ENCODE data around the gene GANAB.

The GANAB gene

GRCh38 chr11:62610814-62611704 lies 35.4 kb downstream of the GANAB start:
- H2AFZ ChIP-seq (ENCODE audit: low read length): peak overlapping the region; percentile 89

GRCh38 chr11:62610403-62610802 lies 36.0 kb downstream of the GANAB start:
- H4K91ac ChIP-seq (ENCODE audit: low read depth, low read length, poor library complexity): no peak overlapping the region
- H2BK12ac ChIP-seq (ENCODE audit: low read length): no peak overlapping the region
- peaks cover 0 to 2% of the 10 kb centered on the region in 2 donors for H3K9me3 ChIP-seq (replicated peaks in 1 of 2; ENCODE audit: control insufficient read depth in 2 of 2, insufficient read depth in 1 of 2, low read depth in 1 of 2, low read length in 2 of 2)
- WGBS, 2 donors (ENCODE audit: extremely low coverage in 2 of 2, insufficient read length in 2 of 2, insufficient replicate concordance in 1 of 2): no CpG with 5 or more reads among the region's 6 CpGs
- H3K4me2 ChIP-seq (ENCODE audit: insufficient read depth, low read length, poor library complexity, severe bottlenecking): no peak overlapping the region
- H3K4ac ChIP-seq (ENCODE audit: low read length): no peak overlapping the region
- H4K8ac ChIP-seq (ENCODE audit: low read depth, low read length): no peak overlapping the region
- H3K14ac ChIP-seq (ENCODE audit: low read length): no peak overlapping the region
- peak overlapping the region; percentile 74 for H2BK120ac ChIP-seq (ENCODE audit: low read depth, low read length)
- H3K4me3 ChIP-seq (ENCODE audit: low read length in 2 of 2): no peak overlapping the region
- no peak overlapping the region for H3K23ac ChIP-seq (ENCODE audit: low read depth, low read length, poor library complexity)
- H3K27me3 ChIP-seq (ENCODE audit: control insufficient read depth in 3 of 3, insufficient read depth in 3 of 3, low read depth in 1 of 3, low read length in 3 of 3): no peaks in the 10 kb centered on the region
- H2AFZ ChIP-seq (ENCODE audit: low read length): no peak overlapping the region
- no peak for DNase-seq (ENCODE audit: low spot score)
- H3K9ac ChIP-seq (ENCODE audit: low read depth, low read length, poor library complexity): no peak overlapping the region
- peak overlapping the region; percentile 79 for H2BK15ac ChIP-seq (ENCODE audit: low read length)
- peak overlapping the region; percentile 87 for H2AK5ac ChIP-seq (ENCODE audit: low read depth, low read length)
- H3K18ac ChIP-seq (ENCODE audit: low read length): no peak overlapping the region
- H2BK5ac ChIP-seq (ENCODE audit: low read length): peak overlapping the region; percentile 72
- H3K4me1 ChIP-seq (ENCODE audit: control insufficient read depth in 2 of 2, insufficient read depth in 1 of 2, low read depth in 1 of 2, low read length in 2 of 2): peaks cover 12 to 15% of the 10 kb centered on the region in 2 donors
- no peak overlapping the region for H3K27ac ChIP-seq (replicated peaks; ENCODE audit: low read length)
- peaks cover 0 to 23% of the 10 kb centered on the region in 2 donors for H3K36me3 ChIP-seq (replicated peaks in 1 of 2; ENCODE audit: control insufficient read depth in 2 of 2, insufficient read depth in 2 of 2, low read length in 2 of 2)
- H3K79me1 ChIP-seq (ENCODE audit: low read depth, low read length): no peaks in the 10 kb centered on the region

More at GRCh38 chr11:62610814-62611704, 35.4 kb downstream of the GANAB start:
- Histone ChIP-seq H3K4ac (ENCODE audit: low read length) (no peak overlapping the region), H3K4me1 (ENCODE audit: control insufficient read depth in 2 of 2, insufficient read depth in 1 of 2, low read depth in 1 of 2, low read length in 2 of 2) (peaks cover 8 to 15% of the 10 kb centered on the region in 2 donors), H3K27me3 (ENCODE audit: control insufficient read depth in 3 of 3, insufficient read depth in 3 of 3, low read depth in 1 of 3, low read length in 3 of 3) (no peaks in the 10 kb centered on the region), H2BK15ac (ENCODE audit: low read length) (peak overlapping the region; percentile 79), H2BK5ac (ENCODE audit: low read length) (peak overlapping the region; percentile 72), H3K79me1 (ENCODE audit: low read depth, low read length) (peaks cover 1% of the 10 kb centered on the region), H3K9ac (ENCODE audit: low read depth, low read length, poor library complexity) (peak overlapping the region; percentile 26), H3K14ac (ENCODE audit: low read length) (peak overlapping the region; percentile 12), H3K4me2 (ENCODE audit: insufficient read depth, low read length, poor library complexity, severe bottlenecking) (peak overlapping the region; percentile 80), H3K36me3 (replicated peaks in 1 of 2; ENCODE audit: control insufficient read depth in 2 of 2, insufficient read depth in 2 of 2, low read length in 2 of 2) (peaks cover 0 to 21% of the 10 kb centered on the region in 2 donors), H3K18ac (ENCODE audit: low read length) (peak overlapping the region; percentile 76), H4K91ac (ENCODE audit: low read depth, low read length, poor library complexity) (no peak overlapping the region), H3K4me3 (ENCODE audit: low read length in 2 of 2) (peak overlapping the region; percentile 57 to 88), H3K9me3 (replicated peaks in 1 of 2; ENCODE audit: control insufficient read depth in 2 of 2, insufficient read depth in 1 of 2, low read depth in 1 of 2, low read length in 2 of 2) (peaks cover 0 to 2% of the 10 kb centered on the region in 2 donors), H3K23ac (ENCODE audit: low read depth, low read length, poor library complexity) (peak overlapping the region; percentile 80), H2AK5ac (ENCODE audit: low read depth, low read length) (peak overlapping the region; percentile 87), H2BK120ac (ENCODE audit: low read depth, low read length) (peak overlapping the region; percentile 74), H4K8ac (ENCODE audit: low read depth, low read length) (no peak overlapping the region), H2BK12ac (ENCODE audit: low read length) (no peak overlapping the region), H3K27ac (replicated peaks; ENCODE audit: low read length) (no peak overlapping the region)
- WGBS, 2 donors (ENCODE audit: extremely low coverage in 2 of 2, insufficient read length in 2 of 2, insufficient replicate concordance in 1 of 2): no CpG with 5 or more reads among the region's 28 CpGs
- no peak for DNase-seq (ENCODE audit: low spot score)

GRCh38 chr11:62608776-62609175 lies 37.6 kb downstream of the GANAB start:
- H3K27ac ChIP-seq (replicated peaks; ENCODE audit: low read length): no peak overlapping the region
- peaks cover 0 to 2% of the 10 kb centered on the region in 2 donors for H3K9me3 ChIP-seq (replicated peaks in 1 of 2; ENCODE audit: control insufficient read depth in 2 of 2, insufficient read depth in 1 of 2, low read depth in 1 of 2, low read length in 2 of 2)
- no peak overlapping the region for H3K4me2 ChIP-seq (ENCODE audit: insufficient read depth, low read length, poor library complexity, severe bottlenecking)
- H3K79me1 ChIP-seq (ENCODE audit: low read depth, low read length): no peaks in the 10 kb centered on the region
- H2BK12ac ChIP-seq (ENCODE audit: low read length): no peak overlapping the region
- no peak overlapping the region for H2AFZ ChIP-seq (ENCODE audit: low read length)
- H3K4me3 ChIP-seq (ENCODE audit: low read length in 2 of 2): no peak overlapping the region
- no peak overlapping the region for H4K91ac ChIP-seq (ENCODE audit: low read depth, low read length, poor library complexity)
- H3K27me3 ChIP-seq (ENCODE audit: control insufficient read depth in 3 of 3, insufficient read depth in 3 of 3, low read depth in 1 of 3, low read length in 3 of 3): peaks cover 0 to 3% (median 0%) of the 10 kb centered on the region in 3 experiments
- H3K14ac ChIP-seq (ENCODE audit: low read length): no peak overlapping the region
- no peak overlapping the region for H2BK15ac ChIP-seq (ENCODE audit: low read length)
- H4K8ac ChIP-seq (ENCODE audit: low read depth, low read length): no peak overlapping the region
- no CpG with 5 or more reads among the region's 12 CpGs for WGBS, 2 donors (ENCODE audit: extremely low coverage in 2 of 2, insufficient read length in 2 of 2, insufficient replicate concordance in 1 of 2)
- peak overlapping the region; percentile 25 for H3K9ac ChIP-seq (ENCODE audit: low read depth, low read length, poor library complexity)
- H2BK120ac ChIP-seq (ENCODE audit: low read depth, low read length): no peak overlapping the region
- no peak overlapping the region for H2BK5ac ChIP-seq (ENCODE audit: low read length)
- H3K23ac ChIP-seq (ENCODE audit: low read depth, low read length, poor library complexity): peak overlapping the region; percentile 16
- peaks cover 21 to 29% of the 10 kb centered on the region in 2 donors for H3K4me1 ChIP-seq (ENCODE audit: control insufficient read depth in 2 of 2, insufficient read depth in 1 of 2, low read depth in 1 of 2, low read length in 2 of 2)
- H3K18ac ChIP-seq (ENCODE audit: low read length): no peak overlapping the region
- H3K36me3 ChIP-seq (replicated peaks in 1 of 2; ENCODE audit: control insufficient read depth in 2 of 2, insufficient read depth in 2 of 2, low read length in 2 of 2): peaks cover 0 to 24% of the 10 kb centered on the region in 2 donors
- no peak overlapping the region for H3K4ac ChIP-seq (ENCODE audit: low read length)
- H2AK5ac ChIP-seq (ENCODE audit: low read depth, low read length): peak overlapping the region; percentile 23
- DNase-seq (ENCODE audit: low spot score): no peak

- Histone ChIP-seq H3K18ac (ENCODE audit: low read length) (no peak overlapping the region), H2AFZ (ENCODE audit: low read length) (no peak overlapping the region), H3K27me3 (ENCODE audit: control insufficient read depth in 3 of 3, insufficient read depth in 3 of 3, low read depth in 1 of 3, low read length in 3 of 3) (peaks cover 0 to 13% (median 0%) of the 10 kb centered on the region in 3 experiments), H4K91ac (ENCODE audit: low read depth, low read length, poor library complexity) (no peak overlapping the region), H3K14ac (ENCODE audit: low read length) (no peak overlapping the region), H3K4me3 (ENCODE audit: low read length in 2 of 2) (no peak overlapping the region), H3K9me3 (replicated peaks in 1 of 2; ENCODE audit: control insufficient read depth in 2 of 2, insufficient read depth in 1 of 2, low read depth in 1 of 2, low read length in 2 of 2) (peaks cover 0 to 2% of the 10 kb centered on the region in 2 donors), H2BK12ac (ENCODE audit: low read length) (no peak overlapping the region), H3K4me1 (ENCODE audit: control insufficient read depth in 2 of 2, insufficient read depth in 1 of 2, low read depth in 1 of 2, low read length in 2 of 2) (peaks cover 20 to 23% of the 10 kb centered on the region in 2 donors), H3K23ac (ENCODE audit: low read depth, low read length, poor library complexity) (no peak overlapping the region), H3K36me3 (replicated peaks in 1 of 2; ENCODE audit: control insufficient read depth in 2 of 2, insufficient read depth in 2 of 2, low read length in 2 of 2) (peaks cover 0 to 24% of the 10 kb centered on the region in 2 donors), H2BK15ac (ENCODE audit: low read length) (no peak overlapping the region), H3K9ac (ENCODE audit: low read depth, low read length, poor library complexity) (no peak overlapping the region), H3K4me2 (ENCODE audit: insufficient read depth, low read length, poor library complexity, severe bottlenecking) (no peak overlapping the region), H3K27ac (replicated peaks; ENCODE audit: low read length) (no peak overlapping the region), H2AK5ac (ENCODE audit: low read depth, low read length) (no peak overlapping the region), H2BK5ac (ENCODE audit: low read length) (no peak overlapping the region), H4K8ac (ENCODE audit: low read depth, low read length) (no peak overlapping the region), H2BK120ac (ENCODE audit: low read depth, low read length) (no peak overlapping the region), H3K79me1 (ENCODE audit: low read depth, low read length) (no peaks in the 10 kb centered on the region), H3K4ac (ENCODE audit: low read length) (no peak overlapping the region)
- DNase-seq (ENCODE audit: low spot score): no peak
- WGBS, 2 donors (ENCODE audit: extremely low coverage in 2 of 2, insufficient read length in 2 of 2, insufficient replicate concordance in 1 of 2): no CpG with 5 or more reads among the region's 4 CpGs
These were observed 38.7 kb downstream of the GANAB start for GRCh38 chr11:62607714-62608113.
